NCI-H2196 (cell line): ENCODE measurements around the gene G0S2.

Experiments used
- DNase-seq: peaks from one replicate; lab custom pipeline; 2025; ENCODE audit not compliant: unreplicated experiment; lab: John Stamatoyannopoulos, UW

G0S2 gene

GRCh38 chr1:209648346-209648745 is 26.9 kb upstream of the G0S2 start:
- DNase-seq, result no peak

GRCh38 chr1:209648931-209649776 is 26.1 kb upstream of the G0S2 start:
- peak; percentile 20 for DNase-seq

GRCh38 chr1:209650454-209650853 is 24.8 kb upstream of the G0S2 start:
- no peak for DNase-seq

GRCh38 chr1:209651138-209651587 is 24.0 kb upstream of the G0S2 start:
- no peak for DNase-seq

GRCh38 chr1:209652121-209652735 is 23.0 kb upstream of the G0S2 start, which contains the start of gene LAMB3:
TSS of gene LAMB3 (minus strand) at chr1:209652425. CDS start at chr1:209650944, 1,481 bp downstream.
- DNase-seq, result no peak

GRCh38 chr1:209652873-209653401 is 22.3 kb upstream of the G0S2 start:
- peak; percentile 93 for DNase-seq

- DNase-seq, result no peak
These were observed 21.3 kb upstream of the G0S2 start for GRCh38 chr1:209653915-209654351.

- DNase-seq, result no peak
These were observed 19.6 kb upstream of the G0S2 start for GRCh38 chr1:209655411-209656231.

- no peak for DNase-seq
These were observed 17.9 kb upstream of the G0S2 start for GRCh38 chr1:209657140-209657879.

- DNase-seq, result no peak
These were observed 17.3 kb upstream of the G0S2 start for GRCh38 chr1:209657918-209658317.

- DNase-seq, result no peak
These were observed 15.3 kb upstream of the G0S2 start for GRCh38 chr1:209659909-209660308.

- no peak for DNase-seq
These were observed 14.1 kb upstream of the G0S2 start for GRCh38 chr1:209661071-209661470.

GRCh38 chr1:209662879-209663327 is 12.3 kb upstream of the G0S2 start:
- DNase-seq, result no peak

- no peak for DNase-seq
These were observed 8.1 kb upstream of the G0S2 start for GRCh38 chr1:209667103-209667502.

- no peak for DNase-seq
These were observed 7.5 kb upstream of the G0S2 start for GRCh38 chr1:209667708-209668107.

- no peak for DNase-seq
These were observed 4.7 kb upstream of the G0S2 start for GRCh38 chr1:209670441-209671082.

GRCh38 chr1:209672705-209673630 is 2.2 kb upstream of the G0S2 start:
- no peak for DNase-seq

- DNase-seq, result no peak
These were observed 1.4 kb upstream of the G0S2 start for GRCh38 chr1:209673631-209674417.
